ENCODE results near the gene PRKD2. TPM values are rescaled to one million over a fixed set of nuclear protein-coding genes. Genes with fewer than 3 reads are reported as not detected.

The PRKD2 gene
- total RNA-seq, 1 donor from 2014 or later = 56.8 TPM

DNA sequence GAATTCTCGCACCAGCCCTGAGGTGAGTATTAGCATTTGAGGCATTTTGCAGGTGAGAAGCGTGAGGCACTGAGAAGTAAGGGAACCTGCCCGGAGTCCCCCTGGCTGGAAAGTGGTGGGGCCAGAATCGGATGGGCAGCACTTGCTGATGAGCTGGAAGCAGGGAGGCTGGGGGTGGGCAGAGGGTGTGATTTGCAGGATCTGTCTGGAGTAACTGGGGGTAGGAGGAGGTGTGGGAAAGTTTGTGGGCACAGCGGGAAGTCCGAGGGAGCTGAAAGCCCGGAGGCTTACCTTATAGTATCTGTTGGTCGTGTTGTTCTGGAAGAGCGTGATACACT, 20.1 kb downstream of the PRKD2 start:
- Mint-ChIP-seq H3K36me3 (peaks cover 26% of the 10 kb centered on the region), H3K4me1 (ENCODE audit: unreplicated experiment) (peaks cover 4% of the 10 kb centered on the region), H3K27ac (peak overlapping the region; percentile 42), H3K9me3 (no peaks in the 10 kb centered on the region), H3K27me3 (no peaks in the 10 kb centered on the region), H3K4me3 (peak overlapping the region; percentile 18)
- TF ChIP-seq CTCF (conservative IDR thresholded peaks at IDR 0.05) = no peak
- no peak for DNase-seq (ENCODE audit: extremely low spot score, unreplicated experiment)

DNA sequence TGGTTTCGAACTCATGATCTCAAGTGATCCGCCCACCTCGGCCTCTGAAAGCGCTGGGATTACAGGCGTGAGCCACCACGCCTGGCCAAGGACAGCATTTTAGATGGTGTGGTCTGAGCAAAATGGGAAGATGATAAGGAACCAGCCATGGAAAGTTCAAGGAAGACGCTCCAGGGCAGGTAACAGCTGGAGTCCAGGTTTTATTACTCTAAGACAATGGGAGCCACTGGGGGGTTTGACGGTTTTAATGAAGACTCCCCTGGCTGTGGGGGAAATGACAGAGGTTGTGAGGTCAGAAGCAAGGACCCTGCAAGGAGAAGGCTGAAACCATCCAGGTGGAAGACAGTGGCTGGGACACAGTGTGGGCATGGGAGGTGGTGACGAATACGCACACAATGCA, 20.9 kb downstream of the PRKD2 start:
- Mint-ChIP-seq H3K27ac (no peak overlapping the region), H3K9me3 (no peaks in the 10 kb centered on the region), H3K36me3 (peaks cover 31% of the 10 kb centered on the region), H3K4me3 (no peak overlapping the region), H3K27me3 (no peaks in the 10 kb centered on the region), H3K4me1 (ENCODE audit: unreplicated experiment) (peaks cover 4% of the 10 kb centered on the region)
- TF ChIP-seq CTCF (conservative IDR thresholded peaks at IDR 0.05) = no peak
- DNase-seq (ENCODE audit: extremely low spot score, unreplicated experiment) = no peak

GRCh38 chr19:46693760-46694159, 23.2 kb downstream of the PRKD2 start:
- Mint-ChIP-seq H3K27me3 (no peaks in the 10 kb centered on the region), H3K4me1 (ENCODE audit: unreplicated experiment) (peaks cover 4% of the 10 kb centered on the region), H3K4me3 (no peak overlapping the region), H3K36me3 (peaks cover 37% of the 10 kb centered on the region), H3K27ac (no peak overlapping the region), H3K9me3 (no peaks in the 10 kb centered on the region)
- no peak for TF ChIP-seq CTCF (conservative IDR thresholded peaks at IDR 0.05)
- no peak for DNase-seq (ENCODE audit: extremely low spot score, unreplicated experiment)

DNA sequence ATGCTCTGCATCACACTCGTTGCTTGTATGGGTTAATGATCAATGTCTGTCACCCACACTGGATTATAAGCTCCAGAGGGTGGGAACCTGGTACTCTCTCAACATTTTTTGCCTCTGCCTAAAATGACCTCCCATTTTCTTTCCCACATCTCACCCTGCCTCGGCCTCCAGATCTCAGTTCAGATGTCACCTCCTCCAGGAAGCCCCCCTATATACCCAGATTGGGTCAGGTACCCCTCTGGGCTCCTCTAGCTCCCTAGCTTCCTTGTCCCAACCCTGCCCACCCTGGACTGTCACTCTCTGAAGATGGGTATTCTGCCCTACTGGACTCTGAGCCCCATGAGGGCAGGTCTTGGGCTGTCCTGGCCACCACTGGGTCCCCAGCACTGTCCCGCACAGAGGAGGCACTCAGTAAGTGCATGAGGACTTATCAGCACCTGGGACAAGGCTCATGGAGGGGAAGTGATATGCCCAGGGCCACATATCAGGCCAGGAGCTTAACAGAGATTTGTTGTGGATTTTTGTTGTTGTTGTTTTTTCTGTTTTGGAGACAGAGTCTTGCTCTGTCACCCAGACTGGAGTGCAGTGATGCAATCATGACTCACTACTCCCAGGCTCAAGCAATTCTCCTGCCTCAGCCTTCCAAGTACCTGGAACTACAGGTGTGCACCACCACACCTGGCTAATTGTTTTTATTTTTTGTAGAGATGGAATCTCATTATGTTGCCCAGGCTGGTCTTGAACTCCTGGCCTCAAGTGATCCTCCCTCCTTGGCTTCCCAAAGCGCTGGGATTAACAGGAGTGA, 23.8 kb downstream of the PRKD2 start:
- Mint-ChIP-seq H3K9me3 (no peaks in the 10 kb centered on the region), H3K36me3 (peaks cover 37% of the 10 kb centered on the region), H3K27me3 (no peaks in the 10 kb centered on the region), H3K27ac (no peak overlapping the region), H3K4me1 (ENCODE audit: unreplicated experiment) (peaks cover 4% of the 10 kb centered on the region), H3K4me3 (no peak overlapping the region)
- DNase-seq (ENCODE audit: extremely low spot score, unreplicated experiment) = no peak
- no peak for TF ChIP-seq CTCF (conservative IDR thresholded peaks at IDR 0.05)

DNA sequence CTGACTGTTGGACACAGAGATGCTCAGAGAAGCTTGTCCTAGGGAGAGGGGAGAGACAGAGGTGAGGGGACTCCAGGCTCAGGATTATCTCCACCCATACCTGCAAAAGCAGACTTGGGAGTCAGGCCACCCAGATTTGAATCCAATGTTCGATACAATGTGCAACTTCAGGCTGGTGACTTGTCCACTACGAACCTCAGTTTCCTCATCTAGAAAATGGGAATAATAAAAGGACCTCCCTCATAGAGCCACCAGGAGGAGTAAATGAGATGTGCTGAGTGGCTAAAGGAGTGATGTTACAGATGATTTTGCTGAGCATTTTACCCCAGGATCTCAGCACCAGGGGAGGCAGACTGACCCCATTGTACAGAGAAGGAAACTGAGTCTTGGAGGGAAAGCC, 25.0 kb downstream of the PRKD2 start:
- no peaks in the 10 kb centered on the region for H3K9me3 Mint-ChIP-seq
- no peak for DNase-seq (ENCODE audit: extremely low spot score, unreplicated experiment)
- H3K27ac Mint-ChIP-seq = no peak overlapping the region
- H3K27me3 Mint-ChIP-seq = no peaks in the 10 kb centered on the region
- TF ChIP-seq CTCF (conservative IDR thresholded peaks at IDR 0.05) = no peak
- H3K36me3 Mint-ChIP-seq = peaks cover 40% of the 10 kb centered on the region
- H3K4me1 Mint-ChIP-seq (ENCODE audit: unreplicated experiment) = peaks cover 2% of the 10 kb centered on the region
- H3K4me3 Mint-ChIP-seq = no peak overlapping the region

All from type B pancreatic cell (in vitro differentiated cells).